Epidermal melanocyte (primary cell): Measurements from ENCODE around the gene ESPNL.
"Not testable (repeated sequence)": the region's sequence is repeated elsewhere in the genome, so short reads cannot be mapped to it uniquely, and the experiment has no call there.

Experiments used
- DNase-seq: peaks from one replicate; pipeline ENCODE4 v3.0.0; 2011; ENCODE audit warnings: low spot score; ENCODE audit not compliant: insufficient read length

Gene ESPNL

GRCh38 chr2:238114851-238115660 lies 14.9 kb downstream of the ESPNL start:
- no peak for DNase-seq

GRCh38 chr2:238115709-238116108 lies 15.6 kb downstream of the ESPNL start:
- DNase-seq = not testable (repeated sequence)

- no peak for DNase-seq
Measured at GRCh38 chr2:238116298-238117198, 16.4 kb downstream of the ESPNL start.

GRCh38 chr2:238117199-238118154 lies 17.3 kb downstream of the ESPNL start:
- no peak for DNase-seq

- DNase-seq = no peak
Measured at GRCh38 chr2:238119756-238120462, 19.8 kb downstream of the ESPNL start.

- DNase-seq = no peak
Measured at GRCh38 chr2:238120463-238121298, 20.5 kb downstream of the ESPNL start.

GRCh38 chr2:238121511-238122286 lies 21.6 kb downstream of the ESPNL start:
- no peak for DNase-seq

- DNase-seq = no peak
Measured at GRCh38 chr2:238122287-238123217, 22.4 kb downstream of the ESPNL start.

GRCh38 chr2:238123218-238123971 lies 23.3 kb downstream of the ESPNL start:
- no peak for DNase-seq

- no peak for DNase-seq
Measured at GRCh38 chr2:238123991-238124470, 23.9 kb downstream of the ESPNL start.

- no peak for DNase-seq
Measured at GRCh38 chr2:238124488-238125126, 24.5 kb downstream of the ESPNL start.

GRCh38 chr2:238125127-238125885 lies 25.2 kb downstream of the ESPNL start:
- DNase-seq = no peak

- no peak for DNase-seq
Measured at GRCh38 chr2:238126338-238126737, 26.2 kb downstream of the ESPNL start.

- no peak for DNase-seq
Measured at GRCh38 chr2:238126775-238127164, 26.6 kb downstream of the ESPNL start.

GRCh38 chr2:238127165-238128060 lies 27.3 kb downstream of the ESPNL start:
- DNase-seq = peak; percentile 74
